Lower lobe of right lung (tissue), 2 donors: ENCODE measurements around the gene ESD. TPM values are rescaled to one million over a fixed set of nuclear protein-coding genes. Genes with fewer than 3 reads are reported as not detected.

ENCODE experiments used
- ATAC-seq, 2 donors: fragments of 200-7000 bp; cut with Tn5 transposase; one replicate each; pipeline ENCODE4 v1.9.1; 2020 to 2022; ENCODE audit warnings: mild to moderate bottlenecking in 2 of 2, moderate library complexity in 2 of 2
- DNase-seq: peaks from one replicate; pipeline ENCODE4 v3.0.0-alpha.2; 2020
- H3K27ac ChIP-seq: fragments of 200-600 bp; one replicate; pipeline ENCODE4 v1.8.0; 2022
- H3K27me3 ChIP-seq: fragments of 200-600 bp; one replicate; pipeline ENCODE4 v1.8.0; 2022; ENCODE audit warnings: low read depth
- H3K36me3 ChIP-seq: fragments of 200-600 bp; one replicate; pipeline ENCODE4 v1.8.0; 2022; ENCODE audit warnings: mild to moderate bottlenecking
- H3K4me1 ChIP-seq: fragments of 200-600 bp; one replicate; pipeline ENCODE4 v1.8.0; 2022
- H3K4me3 ChIP-seq: fragments of 200-600 bp; one replicate; pipeline ENCODE4 v1.8.0; 2022; ENCODE audit warnings: mild to moderate bottlenecking
- H3K9me3 ChIP-seq: fragments of 200-600 bp; one replicate; pipeline ENCODE4 v1.8.0; 2022
- CTCF ChIP-seq: fragments of 200-600 bp; IDR thresholded peaks from one replicate; pipeline ENCODE4 v1.8.0; 2022; ENCODE audit warnings: antibody characterized with exemption, mild to moderate bottlenecking
- intact Hi-C: fragments of 100-400 bp; cut with DNase I; formaldehyde crosslinking; loops from one replicate; pipeline ENCODE4 v1.11.0; 2022
- total RNA-seq: library from RNA; stranded (reverse); fragmentation: NEBNext Ultra II Directional; extraction: Animal tissue kit (Norgen Biotek cat#: 25700); gene quantifications from one replicate; pipeline ENCODE4 v1.2.1, GENCODE V29; 2021
- donor health status: DM: no; HTN: yes; CAD: no; lungs with severe emphysema.

ESD gene
- total RNA-seq, 1 donor from 2014 or later: 94.6 TPM

- no peak overlapping the region for H3K27ac ChIP-seq
- no peak for DNase-seq
- H3K4me1 ChIP-seq: peaks cover 21% of the 10 kb centered on the region
- intact Hi-C loops: no loop called here
- no peak overlapping the region for H3K4me3 ChIP-seq
- H3K36me3 ChIP-seq: peaks cover 43% of the 10 kb centered on the region
- TF ChIP-seq CTCF: no peak
- H3K9me3 ChIP-seq: no peaks in the 10 kb centered on the region
- no peaks in the 10 kb centered on the region for H3K27me3 ChIP-seq
- no peak for ATAC-seq
Measured at GRCh38 chr13:46753137-46753536, 43.8 kb downstream of the ESD start.

GRCh38 chr13:46751811-46752635 lies 44.9 kb downstream of the ESD start:
- H3K4me1 ChIP-seq: peaks cover 14% of the 10 kb centered on the region
- H3K27me3 ChIP-seq: no peaks in the 10 kb centered on the region
- TF ChIP-seq CTCF: no peak
- no peak overlapping the region for H3K27ac ChIP-seq
- no peaks in the 10 kb centered on the region for H3K9me3 ChIP-seq
- no peak for DNase-seq
- no peak overlapping the region for H3K4me3 ChIP-seq
- intact Hi-C loops: no loop called here
- ATAC-seq: peak; percentile 77 to 84
- peaks cover 51% of the 10 kb centered on the region for H3K36me3 ChIP-seq

GRCh38 chr13:46749951-46750350 lies 47.0 kb downstream of the ESD start:
- H3K9me3 ChIP-seq: no peaks in the 10 kb centered on the region
- intact Hi-C loops: no loop called here
- H3K36me3 ChIP-seq: peaks cover 68% of the 10 kb centered on the region
- H3K4me3 ChIP-seq: no peak overlapping the region
- no peak for TF ChIP-seq CTCF
- no peak for ATAC-seq
- peaks cover 10% of the 10 kb centered on the region for H3K4me1 ChIP-seq
- no peaks in the 10 kb centered on the region for H3K27me3 ChIP-seq
- DNase-seq: no peak
- no peak overlapping the region for H3K27ac ChIP-seq

- Histone ChIP-seq H3K36me3 (peaks cover 74% of the 10 kb centered on the region), H3K4me1 (peaks cover 10% of the 10 kb centered on the region), H3K27ac (no peak overlapping the region), H3K27me3 (no peaks in the 10 kb centered on the region), H3K4me3 (no peak overlapping the region), H3K9me3 (no peaks in the 10 kb centered on the region)
- intact Hi-C loops: no loop called here
- no peak for TF ChIP-seq CTCF
- no peak for DNase-seq
- no peak for ATAC-seq
Measured at GRCh38 chr13:46748300-46748699, 48.7 kb downstream of the ESD start.

GRCh38 chr13:46747031-46747820 lies 49.7 kb downstream of the ESD start:
- Histone ChIP-seq H3K9me3 (no peaks in the 10 kb centered on the region), H3K4me1 (peaks cover 5% of the 10 kb centered on the region), H3K27me3 (no peaks in the 10 kb centered on the region), H3K27ac (no peak overlapping the region), H3K4me3 (no peak overlapping the region), H3K36me3 (peaks cover 73% of the 10 kb centered on the region)
- DNase-seq (no peak), ATAC-seq (no peak)
- no peak for TF ChIP-seq CTCF
- intact Hi-C loops: no loop called here
